ENCODE data around the gene ROBO2.

The ROBO2 gene

DNA sequence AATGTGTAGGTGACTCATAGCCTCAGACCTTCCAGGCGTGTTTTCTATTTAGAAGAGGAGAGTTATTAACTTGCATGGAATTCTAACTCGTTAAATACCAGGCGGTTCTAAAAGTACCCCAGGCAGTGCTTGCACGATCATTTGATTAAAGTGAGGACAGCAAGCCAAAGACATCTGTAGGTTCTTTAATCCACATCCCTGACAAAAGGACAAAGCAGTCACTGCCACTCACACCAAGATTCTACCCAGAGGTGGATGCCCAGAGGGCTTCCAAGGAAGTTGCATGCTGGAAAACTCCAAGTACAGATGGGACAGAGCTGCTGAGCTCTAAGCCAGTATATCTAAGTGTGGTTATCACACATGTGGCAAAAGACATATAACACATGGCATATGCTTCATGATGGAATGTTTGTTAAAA lies 372.1 kb downstream of the ROBO2 start:
- DNase-seq (ENCODE audit: low spot score): no peak

DNA sequence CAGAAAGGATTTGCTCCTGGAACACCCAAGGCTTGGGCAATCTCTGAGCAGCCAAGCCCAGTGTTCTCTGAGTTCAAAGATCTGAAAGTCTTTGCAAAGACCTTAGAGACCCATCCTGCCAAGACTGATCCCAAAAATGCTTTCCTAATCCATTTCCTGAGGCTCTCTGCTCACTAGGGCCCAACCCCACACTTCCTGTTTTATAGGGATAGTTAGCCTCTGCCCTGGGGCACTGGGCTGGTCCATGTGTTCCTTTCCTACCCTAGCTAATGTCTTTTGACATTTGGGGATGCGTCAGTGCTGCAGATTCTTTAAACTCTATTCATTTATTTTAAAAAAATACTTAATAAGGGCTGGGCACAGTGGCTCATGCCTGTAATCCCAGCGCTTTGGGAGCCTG lies 372.7 kb downstream of the ROBO2 start:
- DNase-seq (ENCODE audit: low spot score): no peak

GRCh38 chr3:77414881-77415280 lies 375.0 kb downstream of the ROBO2 start:
- no peak for DNase-seq (ENCODE audit: low spot score)

- no peak for DNase-seq (ENCODE audit: low spot score)
Measured at GRCh38 chr3:77420336-77420735, 380.4 kb downstream of the ROBO2 start.

GRCh38 chr3:77421916-77422315 lies 382.0 kb downstream of the ROBO2 start:
- no peak for DNase-seq (ENCODE audit: low spot score)

DNA sequence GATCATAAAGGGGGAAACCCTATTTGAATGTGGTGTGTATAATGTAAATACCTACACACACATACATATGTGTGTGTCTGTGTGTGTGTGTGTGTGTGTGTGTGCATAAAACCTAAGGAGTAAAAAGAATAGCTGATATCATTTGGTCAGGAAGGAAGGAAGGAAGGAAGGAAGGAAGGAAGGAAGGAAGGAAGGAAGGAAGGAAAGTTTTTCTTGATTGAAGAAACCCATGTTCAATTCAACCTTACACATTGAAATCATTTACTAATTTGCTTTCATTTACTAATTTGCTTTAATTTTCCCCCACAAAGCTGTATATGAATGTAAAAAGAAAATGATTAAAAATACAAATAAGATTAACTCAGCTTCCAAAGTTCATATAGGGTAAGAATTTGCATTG lies 386.6 kb downstream of the ROBO2 start:
- DNase-seq (ENCODE audit: low spot score): no peak

GRCh38 chr3:77427528-77427927 lies 387.6 kb downstream of the ROBO2 start:
- DNase-seq (ENCODE audit: low spot score): no peak

- DNase-seq (ENCODE audit: low spot score): no peak
Measured at GRCh38 chr3:77436908-77437307, 397.0 kb downstream of the ROBO2 start.

DNA sequence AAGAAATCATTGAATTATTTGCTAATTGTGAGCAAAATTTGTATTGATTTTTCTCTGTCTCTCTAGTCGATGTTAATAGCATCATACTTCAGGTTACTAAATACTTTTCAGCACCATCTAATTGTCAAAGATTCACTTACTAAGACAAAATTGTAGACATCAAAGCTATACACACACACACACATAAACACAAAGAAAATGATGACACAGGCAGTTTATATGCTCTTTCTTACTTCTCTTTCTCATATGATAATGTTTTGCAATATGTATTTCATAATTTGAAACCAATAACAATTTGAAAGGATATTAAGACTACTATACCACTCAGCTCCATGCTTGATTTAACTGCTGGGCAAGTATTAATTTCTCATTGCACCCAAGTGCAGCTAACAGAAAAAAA lies 406.2 kb downstream of the ROBO2 start:
- DNase-seq (ENCODE audit: low spot score): no peak

DNA sequence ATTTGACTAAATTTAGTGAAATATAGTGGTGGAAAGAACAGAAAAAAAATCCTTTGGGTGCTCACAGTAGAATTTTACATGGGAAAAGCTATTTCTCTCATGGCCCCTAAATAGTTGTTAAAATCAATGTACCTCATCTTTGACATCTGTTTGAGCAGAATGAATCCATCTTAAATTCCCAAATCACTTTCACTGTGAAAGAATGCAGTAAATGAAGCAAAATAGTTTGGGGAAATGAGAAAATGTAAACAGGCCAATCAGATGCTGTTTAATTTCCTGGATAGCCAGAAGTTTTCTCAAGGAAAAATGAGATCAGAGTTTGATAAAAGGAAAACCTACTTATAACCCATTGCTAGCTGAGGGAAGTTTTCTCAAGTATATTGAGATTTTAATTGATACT lies 406.9 kb downstream of the ROBO2 start:
- DNase-seq (ENCODE audit: low spot score): no peak

DNA sequence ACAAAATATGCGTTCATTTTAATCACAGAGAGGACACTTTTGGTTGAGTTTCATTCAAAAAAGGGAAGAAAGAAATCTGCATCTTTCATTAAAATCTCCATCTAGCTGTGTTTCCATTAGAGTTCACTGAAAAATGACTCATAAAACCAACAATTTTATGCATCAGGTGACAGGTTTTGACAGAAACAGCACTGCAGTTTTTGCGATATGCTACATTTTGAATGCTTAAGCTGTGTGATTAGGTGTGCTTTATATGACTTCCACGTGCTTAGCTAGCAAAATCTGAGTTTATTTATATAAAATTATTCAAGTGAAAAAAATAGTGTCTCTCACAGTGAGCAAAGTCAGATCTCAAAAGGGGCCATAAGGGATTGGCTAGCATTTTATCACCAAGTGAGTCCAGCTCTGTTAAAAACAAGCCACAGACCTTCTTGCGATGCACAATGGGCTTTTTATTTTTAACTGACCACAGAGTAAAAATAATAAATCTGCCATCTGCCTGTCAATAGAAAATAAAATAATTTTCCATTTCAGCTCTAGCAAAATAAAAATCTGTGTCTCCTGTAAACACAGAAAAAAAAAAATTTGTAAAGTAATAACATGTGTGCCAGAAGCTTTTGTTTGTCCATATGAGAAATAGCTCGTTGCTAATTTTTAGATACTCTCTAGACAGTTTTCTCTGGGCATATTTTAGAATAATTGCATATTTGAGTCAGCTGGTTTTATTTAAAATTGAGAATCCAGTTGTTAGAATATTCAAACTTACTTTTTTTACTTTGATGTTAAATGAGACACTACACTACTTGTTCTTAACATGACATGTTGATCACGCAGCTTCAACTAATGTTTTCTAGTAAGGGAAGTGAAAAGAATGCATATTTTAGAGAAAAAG lies 409.8 kb downstream of the ROBO2 start:
- DNase-seq (ENCODE audit: low spot score): no peak

- no peak for DNase-seq (ENCODE audit: low spot score)
Measured at GRCh38 chr3:77456431-77456830, 416.5 kb downstream of the ROBO2 start.

- no peak for DNase-seq (ENCODE audit: low spot score)
Measured at GRCh38 chr3:77456906-77457305, 417.0 kb downstream of the ROBO2 start.

DNA sequence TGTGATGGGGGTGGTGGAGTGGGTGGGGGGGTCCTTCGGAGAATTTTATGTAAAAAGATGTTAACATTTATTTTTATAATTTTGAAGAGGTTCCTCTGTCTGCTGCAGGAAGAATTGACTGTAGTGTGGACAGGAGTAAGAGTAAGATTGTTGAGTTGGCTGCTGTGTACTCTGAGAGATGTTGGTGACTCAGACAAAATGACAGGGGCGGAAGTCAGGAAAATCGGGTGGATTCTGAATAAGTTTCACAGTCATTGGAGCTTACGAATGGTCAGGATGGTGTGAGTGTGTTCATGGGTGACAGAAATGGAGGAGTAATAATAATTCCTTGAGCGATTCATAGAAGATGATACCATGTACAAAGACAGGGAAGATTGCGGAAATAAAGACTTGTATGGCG lies 420.0 kb downstream of the ROBO2 start:
- no peak for DNase-seq (ENCODE audit: low spot score)

DNA sequence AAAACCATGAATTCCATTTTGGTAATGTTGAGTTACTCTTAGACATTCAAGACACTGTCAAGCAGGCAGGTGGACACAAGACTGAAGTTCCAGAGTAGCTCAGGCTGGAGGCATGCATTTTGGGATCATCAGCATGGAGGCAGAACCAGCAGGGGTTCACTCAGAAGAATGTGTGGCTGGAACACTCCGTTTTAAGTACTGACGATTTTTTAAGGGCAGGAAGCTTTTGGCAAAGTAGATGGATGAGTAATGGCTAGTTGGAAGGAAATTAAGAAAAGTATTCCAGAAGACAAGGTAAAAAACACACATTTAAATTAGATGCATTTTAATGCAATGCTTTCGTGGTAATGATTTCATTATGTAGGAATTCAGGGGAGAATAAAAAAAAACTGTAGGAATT lies 420.4 kb downstream of the ROBO2 start:
- no peak for DNase-seq (ENCODE audit: low spot score)

DNA sequence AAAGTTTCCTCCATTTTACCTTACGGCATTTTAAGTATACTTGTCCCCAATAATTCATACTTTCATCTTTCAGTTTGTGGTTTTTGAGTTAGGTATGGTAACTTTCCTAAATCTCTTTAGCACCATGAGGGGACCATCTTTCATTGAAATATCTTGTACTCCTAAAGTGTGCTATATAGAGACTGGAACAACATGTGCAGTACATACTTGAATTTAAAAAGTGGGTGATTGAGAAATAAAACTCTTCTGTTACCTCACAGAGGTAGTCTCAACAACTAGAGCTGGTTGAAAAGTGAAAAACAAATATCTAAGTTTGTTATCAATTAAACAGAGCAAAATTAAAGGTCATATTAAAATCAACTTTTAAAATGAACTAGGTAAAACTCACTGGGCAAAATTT lies 423.1 kb downstream of the ROBO2 start:
- no peak for DNase-seq (ENCODE audit: low spot score)

GRCh38 chr3:77464111-77464688 lies 424.3 kb downstream of the ROBO2 start:
- DNase-seq (ENCODE audit: low spot score): no peak

- no peak for DNase-seq (ENCODE audit: low spot score)
Measured at GRCh38 chr3:77466562-77467115, 426.7 kb downstream of the ROBO2 start.

- no peak for DNase-seq (ENCODE audit: low spot score)
Measured at GRCh38 chr3:77467702-77468625, 428.1 kb downstream of the ROBO2 start.

GRCh38 chr3:77468626-77469020 lies 428.7 kb downstream of the ROBO2 start:
- DNase-seq (ENCODE audit: low spot score): no peak

GRCh38 chr3:77475507-77475906 lies 435.6 kb downstream of the ROBO2 start:
- DNase-seq (ENCODE audit: low spot score): no peak

DNA sequence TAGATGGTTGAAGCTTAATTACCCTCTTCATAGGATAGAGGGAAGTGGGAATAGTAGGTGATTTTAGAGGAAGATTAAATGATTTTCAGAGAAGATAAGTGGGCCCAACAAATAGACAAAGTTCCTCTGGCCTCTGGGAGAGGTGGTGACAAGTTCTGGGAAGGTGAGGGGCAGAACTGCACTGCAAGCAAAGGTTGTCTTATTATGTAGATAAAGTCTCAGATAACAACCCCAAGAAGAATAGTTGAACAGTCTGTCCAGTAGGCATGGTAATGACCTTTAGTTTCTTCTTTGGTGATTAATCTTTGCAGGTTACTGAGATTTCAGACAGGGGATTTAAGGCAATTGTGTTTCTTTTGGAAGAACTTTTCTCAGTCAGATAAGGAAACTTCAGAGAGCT lies 439.1 kb downstream of the ROBO2 start:
- no peak for DNase-seq (ENCODE audit: low spot score)

All from CD4-positive, alpha-beta T cell treated with Interleukin-2 at 100 ng/mL for 4 hours (primary cell).